HepG2 (cell line): ENCODE results near the gene ENC1. TPM values are rescaled to one million over a fixed set of nuclear protein-coding genes. Genes with fewer than 3 reads are reported as not detected.

ENCODE experiments used
- ARNT ChIP-seq: fragments of 450-650 bp; IDR thresholded peaks from 2 replicates; pipeline ENCODE4 v1.6.1; 2017
- CHD2 ChIP-seq: IDR thresholded peaks from 2 replicates; pipeline ENCODE4 v1.6.1; 2011; ENCODE audit warnings: low read depth, low read length, improper control_type of control experiment
- FOSL1 ChIP-seq: sonication (generic); formaldehyde crosslinking; IDR thresholded peaks from 2 replicates; pipeline ENCODE4 v1.9.0; 2021; ENCODE audit warnings: missing genetic modification reagents, borderline replicate concordance
- GZF1 ChIP-seq: sonication (generic); formaldehyde crosslinking; IDR thresholded peaks from 2 replicates; pipeline ENCODE4 v1.5.1; 2020; ENCODE audit warnings: mild to moderate bottlenecking, missing genetic modification reagents
- HOXA7 ChIP-seq: sonication (generic); formaldehyde crosslinking; IDR thresholded peaks from 2 replicates; pipeline ENCODE4 v1.8.1; 2022; ENCODE audit warnings: mild to moderate bottlenecking, missing genetic modification reagents, moderate library complexity
- KDM2A ChIP-seq: sonication (generic); formaldehyde crosslinking; IDR thresholded peaks from 2 replicates; pipeline ENCODE4 v1.4.0; 2020; ENCODE audit warnings: low read depth, missing genetic modification reagents, borderline replicate concordance
- SCMH1 ChIP-seq: sonication (generic); formaldehyde crosslinking; IDR thresholded peaks from 2 replicates; pipeline ENCODE4 v1.9.0; 2021; ENCODE audit warnings: missing genetic modification reagents, mild to moderate bottlenecking, borderline replicate concordance
- SNAPC2 ChIP-seq: sonication (generic); formaldehyde crosslinking; IDR thresholded peaks from 2 replicates; pipeline ENCODE4 v1.8.1; 2022; ENCODE audit warnings: mild to moderate bottlenecking, missing genetic modification reagents
- SP2 ChIP-seq: sonication (generic); formaldehyde crosslinking; IDR thresholded peaks from 2 replicates; pipeline ENCODE4 v1.5.1; 2020; ENCODE audit warnings: mild to moderate bottlenecking, missing genetic modification reagents
- SRSF9 ChIP-seq: fragments of 200-400 bp; formaldehyde crosslinking; IDR thresholded peaks from 2 replicates; pipeline ENCODE4 v1.6.1; 2018; ENCODE audit warnings: borderline replicate concordance, mild to moderate bottlenecking, low read depth, low read length; ENCODE audit not compliant: insufficient read depth, poor library complexity, severe bottlenecking
- ZNF331 ChIP-seq: sonication (generic); formaldehyde crosslinking; IDR thresholded peaks from 2 replicates; pipeline ENCODE4 v1.4.0; 2020; ENCODE audit warnings: missing genetic modification reagents
- ZNF557 ChIP-seq: sonication (generic); formaldehyde crosslinking; IDR thresholded peaks from 2 replicates; pipeline ENCODE4 v1.4.0; 2020; ENCODE audit warnings: missing genetic modification reagents
- ZNF562 ChIP-seq: sonication (generic); formaldehyde crosslinking; IDR thresholded peaks from 2 replicates; pipeline ENCODE4 v1.8.0; 2022; ENCODE audit warnings: missing genetic modification reagents, borderline replicate concordance
- ZNF616 ChIP-seq: sonication (generic); formaldehyde crosslinking; IDR thresholded peaks from 2 replicates; pipeline ENCODE4 v1.5.0; 2020; ENCODE audit warnings: low read depth, mild to moderate bottlenecking, missing genetic modification reagents
- ZNF788 ChIP-seq: sonication (generic); formaldehyde crosslinking; IDR thresholded peaks from 2 replicates; pipeline ENCODE4 v1.5.0; 2020; ENCODE audit warnings: mild to moderate bottlenecking, missing genetic modification reagents, borderline replicate concordance
- polyA plus RNA-seq, 8 experiments: library from polyadenylated mRNA; depleted of rRNA in 3 of 8; stranded (reverse) in 7 of 8; unstranded in 1 of 8; fragments of >200 nt; fragmentation: Illumina TruSeq in 4 of 8; extraction: Trizol in 4 of 8; gene quantifications; 2 replicates each; pipeline versions ENCODE4 v1.2.1 to v1.2.3, GENCODE V29; 2011 to 2016; ENCODE audit warnings: low read depth in 4 of 8, missing spikeins in 1 of 8, mixed read lengths in 1 of 8; ENCODE audit not compliant: insufficient read depth in 1 of 8
- total RNA-seq, 5 experiments: library from RNA; depleted of rRNA; stranded (reverse); fragments of >200 nt; fragmentation: Illumina TruSeq; extraction: Trizol; gene quantifications; 2 replicates each; pipeline ENCODE4 v1.2.3, GENCODE V29; 2016; ENCODE audit warnings: low read depth in 1 of 5
- TF ChIP-seq, protein P1 (sequence below): sonication (generic); formaldehyde crosslinking; IDR thresholded peaks from 2 replicates; pipeline ENCODE4 v1.5.1; 2020; ENCODE audit warnings: mild to moderate bottlenecking, missing genetic modification reagents, borderline replicate concordance
- TF ChIP-seq, protein P2 (sequence below), 2 experiments: fragments of 450-650 bp in 1 of 2; sonication (generic) in 1 of 2; formaldehyde crosslinking; IDR thresholded peaks; 2 replicates each; pipeline versions ENCODE4 v1.5.0 to v1.8.0; 2020 to 2022; ENCODE audit warnings: mild to moderate bottlenecking in 1 of 2, missing genetic modification reagents in 1 of 2
- TF ChIP-seq, protein P3 (sequence below): sonication (generic); formaldehyde crosslinking; IDR thresholded peaks from 2 replicates; pipeline ENCODE4 v1.5.0; 2020; ENCODE audit warnings: mild to moderate bottlenecking, missing genetic modification reagents
- TF ChIP-seq, protein P4 (sequence below): IDR thresholded peaks from 2 replicates; pipeline ENCODE4 v1.6.1; 2016; ENCODE audit warnings: low read depth, control low read depth

The ENC1 gene
- total and polyA plus RNA-seq, 2 of the 13 experiments (the other 11 are each of a cell fraction or from before 2014, with no cell fraction given), result 63.8 to 64.4 TPM

DNA sequence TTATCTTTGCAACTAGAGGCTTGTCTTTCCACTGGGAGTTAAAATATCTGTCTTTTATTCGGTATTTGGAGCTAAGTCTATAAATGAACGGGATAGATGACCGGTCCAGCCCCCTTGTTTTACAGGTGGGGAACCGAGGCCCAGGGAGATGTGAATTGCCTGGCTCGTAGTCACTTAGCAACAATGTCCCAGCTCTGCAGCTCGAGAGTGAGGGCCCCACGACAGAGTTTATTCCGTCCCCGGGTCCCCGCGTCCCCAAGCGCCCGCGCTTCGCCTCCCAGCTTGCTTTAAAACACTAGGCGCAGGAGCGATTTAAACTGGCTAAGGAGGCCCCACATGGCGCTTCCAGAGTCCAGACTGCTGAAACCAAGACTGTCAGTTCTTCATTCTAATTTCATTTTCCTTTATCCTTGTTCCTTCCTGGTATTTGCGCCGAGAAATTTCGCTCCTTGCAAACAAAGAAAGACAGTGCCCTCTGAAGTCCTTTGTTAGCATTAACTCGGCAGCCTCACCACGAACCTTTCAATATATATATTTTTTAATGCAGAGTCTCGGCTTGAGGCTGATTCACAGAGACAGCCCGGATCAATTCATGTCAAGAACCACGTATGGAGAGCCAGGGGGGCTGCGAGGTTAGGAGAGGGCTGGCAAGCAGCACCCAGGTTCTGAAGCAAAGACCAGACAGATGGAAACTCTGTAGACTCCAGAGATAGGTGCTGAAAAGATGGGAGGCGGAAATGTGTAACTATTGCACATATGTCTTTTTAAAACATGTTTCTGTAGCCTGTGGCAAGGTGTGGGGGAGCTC is 1.4 kb upstream of the ENC1 start (continued):
- no peak for TF ChIP-seq ZNF616 (CRISPR knock-in tag)
- no peak for TF ChIP-seq SCMH1 (CRISPR knock-in tag)
- TF ChIP-seq ZNF562 (CRISPR knock-in tag), result no peak
- TF ChIP-seq KDM2A (CRISPR knock-in tag), result no peak
- no peak for TF ChIP-seq FOSL1 (CRISPR knock-in tag)
- no peak for TF ChIP-seq ZNF788 (CRISPR knock-in tag)
- TF ChIP-seq ARNT, result no peak
- TF ChIP-seq GZF1 (CRISPR knock-in tag), result 0 out of 2 replicates have a peak, but pooled peaks have one; percentile 27
- TF ChIP-seq ZNF331 (CRISPR knock-in tag), result no peak
- TF ChIP-seq, protein P1, sequence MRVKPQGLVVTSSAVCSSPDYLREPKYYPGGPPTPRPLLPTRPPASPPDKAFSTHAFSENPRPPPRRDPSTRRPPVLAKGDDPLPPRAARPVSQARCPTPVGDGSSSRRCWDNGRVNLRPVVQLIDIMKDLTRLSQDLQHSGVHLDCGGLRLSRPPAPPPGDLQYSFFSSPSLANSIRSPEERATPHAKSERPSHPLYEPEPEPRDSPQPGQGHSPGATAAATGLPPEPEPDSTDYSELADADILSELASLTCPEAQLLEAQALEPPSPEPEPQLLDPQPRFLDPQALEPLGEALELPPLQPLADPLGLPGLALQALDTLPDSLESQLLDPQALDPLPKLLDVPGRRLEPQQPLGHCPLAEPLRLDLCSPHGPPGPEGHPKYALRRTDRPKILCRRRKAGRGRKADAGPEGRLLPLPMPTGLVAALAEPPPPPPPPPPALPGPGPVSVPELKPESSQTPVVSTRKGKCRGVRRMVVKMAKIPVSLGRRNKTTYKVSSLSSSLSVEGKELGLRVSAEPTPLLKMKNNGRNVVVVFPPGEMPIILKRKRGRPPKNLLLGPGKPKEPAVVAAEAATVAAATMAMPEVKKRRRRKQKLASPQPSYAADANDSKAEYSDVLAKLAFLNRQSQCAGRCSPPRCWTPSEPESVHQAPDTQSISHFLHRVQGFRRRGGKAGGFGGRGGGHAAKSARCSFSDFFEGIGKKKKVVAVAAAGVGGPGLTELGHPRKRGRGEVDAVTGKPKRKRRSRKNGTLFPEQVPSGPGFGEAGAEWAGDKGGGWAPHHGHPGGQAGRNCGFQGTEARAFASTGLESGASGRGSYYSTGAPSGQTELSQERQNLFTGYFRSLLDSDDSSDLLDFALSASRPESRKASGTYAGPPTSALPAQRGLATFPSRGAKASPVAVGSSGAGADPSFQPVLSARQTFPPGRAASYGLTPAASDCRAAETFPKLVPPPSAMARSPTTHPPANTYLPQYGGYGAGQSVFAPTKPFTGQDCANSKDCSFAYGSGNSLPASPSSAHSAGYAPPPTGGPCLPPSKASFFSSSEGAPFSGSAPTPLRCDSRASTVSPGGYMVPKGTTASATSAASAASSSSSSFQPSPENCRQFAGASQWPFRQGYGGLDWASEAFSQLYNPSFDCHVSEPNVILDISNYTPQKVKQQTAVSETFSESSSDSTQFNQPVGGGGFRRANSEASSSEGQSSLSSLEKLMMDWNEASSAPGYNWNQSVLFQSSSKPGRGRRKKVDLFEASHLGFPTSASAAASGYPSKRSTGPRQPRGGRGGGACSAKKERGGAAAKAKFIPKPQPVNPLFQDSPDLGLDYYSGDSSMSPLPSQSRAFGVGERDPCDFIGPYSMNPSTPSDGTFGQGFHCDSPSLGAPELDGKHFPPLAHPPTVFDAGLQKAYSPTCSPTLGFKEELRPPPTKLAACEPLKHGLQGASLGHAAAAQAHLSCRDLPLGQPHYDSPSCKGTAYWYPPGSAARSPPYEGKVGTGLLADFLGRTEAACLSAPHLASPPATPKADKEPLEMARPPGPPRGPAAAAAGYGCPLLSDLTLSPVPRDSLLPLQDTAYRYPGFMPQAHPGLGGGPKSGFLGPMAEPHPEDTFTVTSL (CRISPR knock-in tag), result 0 out of 2 replicates have a peak, but pooled peaks have one; percentile 61
- TF ChIP-seq SP2 (CRISPR knock-in tag), result no peak
- TF ChIP-seq, protein P2, sequence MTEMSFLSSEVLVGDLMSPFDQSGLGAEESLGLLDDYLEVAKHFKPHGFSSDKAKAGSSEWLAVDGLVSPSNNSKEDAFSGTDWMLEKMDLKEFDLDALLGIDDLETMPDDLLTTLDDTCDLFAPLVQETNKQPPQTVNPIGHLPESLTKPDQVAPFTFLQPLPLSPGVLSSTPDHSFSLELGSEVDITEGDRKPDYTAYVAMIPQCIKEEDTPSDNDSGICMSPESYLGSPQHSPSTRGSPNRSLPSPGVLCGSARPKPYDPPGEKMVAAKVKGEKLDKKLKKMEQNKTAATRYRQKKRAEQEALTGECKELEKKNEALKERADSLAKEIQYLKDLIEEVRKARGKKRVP (CRISPR knock-in tag; IDR thresholded peaks at IDR 0.05), result peak in 1 of 2 experiments; percentile 49; a peak in 1 of 4 replicates
- TF ChIP-seq SRSF9, result no peak
- TF ChIP-seq ZNF557 (CRISPR knock-in tag), result no peak
- TF ChIP-seq, protein P3, sequence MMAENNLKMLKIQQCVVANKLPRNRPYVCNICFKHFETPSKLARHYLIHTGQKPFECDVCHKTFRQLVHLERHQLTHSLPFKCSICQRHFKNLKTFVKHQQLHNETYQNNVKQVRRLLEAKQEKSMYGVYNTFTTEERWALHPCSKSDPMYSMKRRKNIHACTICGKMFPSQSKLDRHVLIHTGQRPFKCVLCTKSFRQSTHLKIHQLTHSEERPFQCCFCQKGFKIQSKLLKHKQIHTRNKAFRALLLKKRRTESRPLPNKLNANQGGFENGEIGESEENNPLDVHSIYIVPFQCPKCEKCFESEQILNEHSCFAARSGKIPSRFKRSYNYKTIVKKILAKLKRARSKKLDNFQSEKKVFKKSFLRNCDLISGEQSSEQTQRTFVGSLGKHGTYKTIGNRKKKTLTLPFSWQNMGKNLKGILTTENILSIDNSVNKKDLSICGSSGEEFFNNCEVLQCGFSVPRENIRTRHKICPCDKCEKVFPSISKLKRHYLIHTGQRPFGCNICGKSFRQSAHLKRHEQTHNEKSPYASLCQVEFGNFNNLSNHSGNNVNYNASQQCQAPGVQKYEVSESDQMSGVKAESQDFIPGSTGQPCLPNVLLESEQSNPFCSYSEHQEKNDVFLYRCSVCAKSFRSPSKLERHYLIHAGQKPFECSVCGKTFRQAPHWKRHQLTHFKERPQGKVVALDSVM (CRISPR knock-in tag), result no peak
- TF ChIP-seq, protein P4, sequence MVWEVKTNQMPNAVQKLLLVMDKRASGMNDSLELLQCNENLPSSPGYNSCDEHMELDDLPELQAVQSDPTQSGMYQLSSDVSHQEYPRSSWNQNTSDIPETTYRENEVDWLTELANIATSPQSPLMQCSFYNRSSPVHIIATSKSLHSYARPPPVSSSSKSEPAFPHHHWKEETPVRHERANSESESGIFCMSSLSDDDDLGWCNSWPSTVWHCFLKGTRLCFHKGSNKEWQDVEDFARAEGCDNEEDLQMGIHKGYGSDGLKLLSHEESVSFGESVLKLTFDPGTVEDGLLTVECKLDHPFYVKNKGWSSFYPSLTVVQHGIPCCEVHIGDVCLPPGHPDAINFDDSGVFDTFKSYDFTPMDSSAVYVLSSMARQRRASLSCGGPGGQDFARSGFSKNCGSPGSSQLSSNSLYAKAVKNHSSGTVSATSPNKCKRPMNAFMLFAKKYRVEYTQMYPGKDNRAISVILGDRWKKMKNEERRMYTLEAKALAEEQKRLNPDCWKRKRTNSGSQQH (CRISPR knock-in tag), result no peak
- TF ChIP-seq SNAPC2 (CRISPR knock-in tag), result no peak
- no peak for TF ChIP-seq HOXA7 (CRISPR knock-in tag)
- TF ChIP-seq CHD2, result no peak
